NCI-H2107 treated with DMSO at 0.1 percent for 48 hours (cell line): ENCODE results near the gene ZFYVE9.

Source experiments
- DNase-seq: peaks from one replicate; lab custom pipeline; 2025; ENCODE audit not compliant: unreplicated experiment; lab: John Stamatoyannopoulos, UW

The ZFYVE9 gene

DNA sequence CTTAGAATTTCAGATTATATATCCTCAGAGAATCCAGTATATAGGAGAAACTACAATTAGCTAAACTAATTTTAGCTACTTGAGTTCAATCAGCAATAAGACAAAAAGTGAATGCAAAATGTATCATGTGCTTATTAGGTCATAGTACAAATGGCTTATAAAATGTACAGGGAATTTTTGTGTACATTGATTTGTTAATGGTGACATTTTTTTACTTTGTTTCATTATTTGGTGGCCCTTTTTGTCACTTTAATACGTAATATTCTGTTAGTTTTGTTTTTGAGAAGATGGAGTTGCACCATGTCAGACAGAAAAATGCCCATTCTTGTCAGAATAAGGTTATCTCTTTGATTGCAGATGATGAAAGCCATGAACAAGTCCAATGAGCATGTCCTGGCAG is 190.5 kb downstream of the ZFYVE9 start:
- no peak for DNase-seq

GRCh38 chr1:52334906-52335528 is 193.1 kb downstream of the ZFYVE9 start:
- no peak for DNase-seq

GRCh38 chr1:52337439-52337838 is 195.6 kb downstream of the ZFYVE9 start:
- peak; percentile 41 for DNase-seq

- DNase-seq, result no peak
Observed at GRCh38 chr1:52341655-52342260, 199.9 kb downstream of the ZFYVE9 start.

GRCh38 chr1:52343979-52344378 is 202.1 kb downstream of the ZFYVE9 start:
- DNase-seq, result no peak

GRCh38 chr1:52345252-52345651 is 203.4 kb downstream of the ZFYVE9 start:
- no peak for DNase-seq

- DNase-seq, result no peak
Observed at GRCh38 chr1:52346653-52347052, 204.8 kb downstream of the ZFYVE9 start.

GRCh38 chr1:52348704-52349300 is 206.9 kb downstream of the ZFYVE9 start:
- no peak for DNase-seq

- no peak for DNase-seq
Observed at GRCh38 chr1:52352690-52353089, 210.8 kb downstream of the ZFYVE9 start.

GRCh38 chr1:52355436-52355835 is 213.5 kb downstream of the ZFYVE9 start:
- DNase-seq, result no peak

DNA sequence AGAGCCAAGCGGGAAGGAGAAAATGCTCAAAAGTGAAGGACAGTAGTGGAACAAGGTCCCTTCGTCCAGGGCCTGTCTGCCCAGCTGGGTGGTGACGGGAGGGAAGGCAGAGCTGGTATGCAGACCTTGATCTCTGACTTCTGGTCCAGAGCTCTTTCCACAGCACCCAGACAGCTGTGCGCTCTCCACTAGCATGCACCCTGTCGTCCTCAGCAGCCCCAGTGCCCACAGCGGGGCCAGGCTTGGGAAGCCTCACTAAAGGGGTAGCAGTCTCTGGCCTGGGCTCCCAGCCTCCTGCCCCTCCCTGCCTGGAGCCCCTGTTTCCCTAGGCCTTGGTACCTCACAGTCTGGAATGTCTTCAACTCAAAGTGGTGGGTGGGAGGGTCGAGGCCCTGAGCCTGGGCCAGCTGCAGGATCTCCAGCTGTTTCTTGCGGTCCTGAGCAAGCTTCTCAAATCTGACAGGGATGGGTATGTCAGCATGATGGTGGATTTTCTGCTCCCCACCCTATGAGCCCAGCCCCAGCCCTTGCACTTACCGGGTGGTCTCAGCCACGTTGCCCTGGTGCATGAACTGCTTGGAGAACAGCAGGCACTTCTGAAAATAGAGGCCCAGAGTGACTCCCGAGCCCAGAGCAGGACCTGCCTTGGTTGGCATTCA is 214.1 kb downstream of the ZFYVE9 start:
- no peak for DNase-seq

DNA sequence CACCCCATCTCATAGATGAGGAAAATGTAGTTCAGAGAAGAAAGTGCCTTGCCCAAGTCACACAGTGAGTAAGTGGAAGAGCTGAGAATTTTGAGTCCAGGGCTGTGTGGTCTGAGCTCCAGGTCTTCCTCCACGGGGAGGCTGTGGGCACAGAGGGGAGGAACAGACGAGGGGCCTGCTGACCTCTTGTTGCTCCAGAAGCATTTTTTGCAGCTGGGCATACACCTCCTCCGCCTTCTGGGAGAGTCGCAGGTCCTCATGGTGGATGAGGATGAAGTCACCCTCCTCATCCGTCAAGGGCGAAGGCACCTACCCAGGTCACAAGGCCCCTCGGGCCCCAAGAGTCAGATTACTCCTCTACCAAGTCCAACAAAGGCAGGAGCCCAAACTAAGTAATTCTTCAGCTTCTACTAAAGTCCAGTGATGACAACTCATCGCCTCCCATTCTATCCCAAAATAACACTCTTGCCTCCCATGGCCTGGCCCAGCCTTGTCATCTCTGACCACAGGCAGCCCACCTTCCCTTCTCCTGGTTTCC is 215.0 kb downstream of the ZFYVE9 start:
- DNase-seq, result no peak

GRCh38 chr1:52357397-52357796 is 215.5 kb downstream of the ZFYVE9 start:
- no peak for DNase-seq

GRCh38 chr1:52358851-52359497 is 217.1 kb downstream of the ZFYVE9 start:
- no peak for DNase-seq

DNA sequence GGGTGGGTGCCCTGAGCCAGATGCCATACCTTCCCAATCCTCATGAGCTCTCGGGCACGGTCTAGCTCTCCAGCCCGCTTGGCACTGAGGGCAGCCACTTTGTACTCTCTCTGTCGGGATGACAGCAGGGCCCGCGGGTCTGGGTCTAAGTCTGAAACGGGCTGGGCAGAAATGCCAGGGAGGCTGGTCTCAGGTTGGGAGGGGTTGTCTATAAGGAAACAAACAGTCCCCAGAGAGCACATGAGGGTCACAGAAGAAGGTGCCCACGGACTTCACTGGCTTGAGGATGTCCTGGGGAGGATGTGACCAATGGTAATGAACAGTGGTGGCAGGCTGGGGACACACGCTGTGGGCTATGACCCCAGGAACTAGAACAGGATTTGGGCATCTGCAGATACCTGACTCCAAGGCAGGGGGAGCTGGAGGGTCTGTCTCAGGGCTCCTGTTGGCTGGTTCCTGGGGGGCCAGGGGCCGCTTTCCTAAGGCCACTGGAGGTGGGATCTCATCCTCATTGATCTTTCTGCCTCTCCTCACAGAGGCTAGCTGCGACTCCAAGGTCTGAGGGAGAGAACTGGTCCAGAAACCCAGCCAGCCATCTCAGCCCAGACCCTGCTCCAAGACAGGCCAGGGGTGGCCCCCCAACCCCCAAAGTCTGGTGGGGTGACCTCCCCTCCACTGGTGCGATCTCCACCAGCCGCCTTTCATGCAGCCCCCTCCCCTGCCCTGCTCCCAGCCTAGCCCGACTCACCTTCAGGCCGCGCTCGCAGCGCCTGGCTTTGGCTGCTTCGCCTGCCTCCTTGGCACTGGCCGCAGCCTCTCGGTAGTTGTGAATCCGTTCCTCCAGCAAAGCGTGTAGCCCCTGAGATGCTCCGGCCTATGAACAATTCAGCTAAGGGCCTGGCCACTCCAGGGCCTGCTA is 218.0 kb downstream of the ZFYVE9 start:
- no peak for DNase-seq

GRCh38 chr1:52360595-52360968 is 218.7 kb downstream of the ZFYVE9 start:
- DNase-seq, result no peak

- no peak for DNase-seq
Observed at GRCh38 chr1:52364235-52364839, 222.4 kb downstream of the ZFYVE9 start.

DNA sequence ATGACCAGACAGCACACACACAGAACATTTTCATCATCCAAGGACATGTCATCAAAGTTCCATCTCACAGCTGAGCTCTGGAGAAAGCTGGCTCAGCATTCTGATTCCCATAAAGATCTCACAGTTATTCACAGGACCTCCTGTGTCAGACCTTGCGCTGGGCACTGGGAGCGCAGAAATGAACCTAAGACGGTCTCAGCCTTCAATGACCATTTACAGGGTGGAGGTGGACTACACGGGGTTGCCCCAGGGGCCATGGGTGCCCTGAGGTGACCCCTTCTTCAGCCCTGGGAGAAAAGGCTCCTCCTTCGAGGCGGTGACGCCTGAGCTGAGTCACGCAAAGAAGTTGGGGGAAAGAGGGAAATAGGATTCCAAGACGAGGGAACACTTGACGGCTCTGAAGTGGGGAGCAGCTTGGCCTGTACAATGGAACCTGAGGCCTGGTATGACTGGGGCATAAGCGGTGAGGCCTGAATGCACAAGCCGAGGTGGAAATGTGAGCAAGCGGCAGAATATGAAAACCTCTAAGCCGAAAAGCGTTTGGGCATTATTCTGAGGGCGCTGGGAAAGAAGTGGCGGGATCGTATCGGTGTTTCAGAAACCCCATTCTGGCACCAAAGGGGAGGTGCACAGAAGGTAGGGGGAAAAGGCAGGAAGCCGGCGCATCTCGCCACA is 223.3 kb downstream of the ZFYVE9 start:
- peak; percentile 29 for DNase-seq

DNA sequence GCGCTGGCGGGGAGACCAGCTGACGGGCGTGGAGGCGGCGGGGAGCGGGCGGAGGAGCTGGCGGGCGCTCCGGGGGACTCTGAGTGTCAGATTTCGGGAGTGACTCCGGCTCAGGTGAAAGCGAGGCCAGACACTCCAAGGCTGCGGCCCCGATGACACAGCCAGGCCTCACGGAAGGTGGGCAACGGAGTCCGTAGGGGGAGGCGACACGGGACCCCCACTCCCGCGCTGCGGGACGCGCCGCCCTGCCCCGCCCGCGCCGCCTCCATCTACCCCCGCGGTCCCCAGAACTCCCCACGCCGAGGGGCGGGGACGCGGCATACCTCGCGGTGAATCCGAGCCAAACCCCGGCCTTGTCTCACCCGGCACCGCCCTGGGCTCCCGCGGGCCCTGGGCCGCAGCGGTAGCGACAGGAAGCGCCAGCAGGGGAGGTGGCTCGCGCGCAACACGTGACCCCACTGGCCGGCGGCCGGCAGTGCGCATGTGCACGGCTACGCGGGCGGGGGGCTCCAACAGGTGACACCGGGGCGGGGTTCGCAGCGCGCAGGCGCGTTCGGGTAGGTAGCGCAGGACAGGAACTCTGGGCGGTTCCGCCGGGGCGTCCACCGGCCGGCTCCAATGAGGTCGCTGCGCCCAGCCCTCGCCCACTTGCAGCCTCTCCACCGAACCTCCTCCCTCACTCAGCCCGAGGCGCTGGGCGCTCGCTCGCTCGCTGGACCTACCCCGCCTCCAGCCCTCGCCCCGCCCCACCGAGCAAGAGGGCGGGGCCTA is 224.0 kb downstream of the ZFYVE9 start, which contains the start of gene CC2D1B:
TSS of gene CC2D1B (minus strand) at position 460 of the 771 bp plus-strand sequence. CDS start 1,585 bp downstream, outside the sequence.
- peak; percentile 98 for DNase-seq
